Measurements from ENCODE around the gene OTOS. TPM values are rescaled to one million over a fixed set of nuclear protein-coding genes. Genes with fewer than 3 reads are reported as not detected.

OTOS gene
- total and polyA plus RNA-seq, 2 experiments from 2014 or later, result not detected

- Histone ChIP-seq H3K36me3 (no peaks in the 10 kb centered on the region), H3K9me3 (ENCODE audit: low read depth) (no peaks in the 10 kb centered on the region), H3K4me1 (ENCODE audit: low read depth) (no peaks in the 10 kb centered on the region), H3K4me3 (no peak overlapping the region), H3K27me3 (no peaks in the 10 kb centered on the region), H3K27ac (no peak overlapping the region)
- no peak for TF ChIP-seq CTCF (IDR thresholded peaks at IDR 0.05; ENCODE audit: low read depth, low read length)
- no peak for DNase-seq (ENCODE audit: low read depth in 1 of 2, low spot score in 1 of 2)
These were observed 23.6 kb upstream of the OTOS start for GRCh38 chr2:240163844-240164574.

GRCh38 chr2:240162939-240163714 lies 22.7 kb upstream of the OTOS start:
- no peak overlapping the region for H3K4me3 ChIP-seq
- H3K4me1 ChIP-seq (ENCODE audit: low read depth), result no peaks in the 10 kb centered on the region
- no peak for DNase-seq (ENCODE audit: low read depth in 1 of 2, low spot score in 1 of 2)
- H3K27ac ChIP-seq, result no peak overlapping the region
- H3K36me3 ChIP-seq, result no peaks in the 10 kb centered on the region
- no peaks in the 10 kb centered on the region for H3K27me3 ChIP-seq
- no peaks in the 10 kb centered on the region for H3K9me3 ChIP-seq (ENCODE audit: low read depth)
- no peak for TF ChIP-seq CTCF (IDR thresholded peaks at IDR 0.05; ENCODE audit: low read depth, low read length)

GRCh38 chr2:240162531-240162930 lies 22.1 kb upstream of the OTOS start:
- H3K27me3 ChIP-seq, result no peaks in the 10 kb centered on the region
- no peak overlapping the region for H3K4me3 ChIP-seq
- H3K36me3 ChIP-seq, result no peaks in the 10 kb centered on the region
- no peaks in the 10 kb centered on the region for H3K4me1 ChIP-seq (ENCODE audit: low read depth)
- no peak for DNase-seq (ENCODE audit: low read depth in 1 of 2, low spot score in 1 of 2)
- no peak overlapping the region for H3K27ac ChIP-seq
- no peak for TF ChIP-seq CTCF (IDR thresholded peaks at IDR 0.05; ENCODE audit: low read depth, low read length)
- H3K9me3 ChIP-seq (ENCODE audit: low read depth), result no peaks in the 10 kb centered on the region

- H3K27me3 ChIP-seq, result no peaks in the 10 kb centered on the region
- no peak for DNase-seq (ENCODE audit: low read depth in 1 of 2, low spot score in 1 of 2)
- no peak overlapping the region for H3K4me3 ChIP-seq
- no peak for TF ChIP-seq CTCF (IDR thresholded peaks at IDR 0.05; ENCODE audit: low read depth, low read length)
- no peaks in the 10 kb centered on the region for H3K36me3 ChIP-seq
- no peak overlapping the region for H3K27ac ChIP-seq
- no peaks in the 10 kb centered on the region for H3K4me1 ChIP-seq (ENCODE audit: low read depth)
- H3K9me3 ChIP-seq (ENCODE audit: low read depth), result no peaks in the 10 kb centered on the region
These were observed 21.6 kb upstream of the OTOS start for GRCh38 chr2:240162032-240162431.

GRCh38 chr2:240161087-240161750 lies 20.8 kb upstream of the OTOS start:
- no peaks in the 10 kb centered on the region for H3K9me3 ChIP-seq (ENCODE audit: low read depth)
- no peak for TF ChIP-seq CTCF (IDR thresholded peaks at IDR 0.05; ENCODE audit: low read depth, low read length)
- no peak overlapping the region for H3K27ac ChIP-seq

More at GRCh38 chr2:240161087-240161750, 20.8 kb upstream of the OTOS start:
- Histone ChIP-seq H3K4me3 (no peak overlapping the region), H3K4me1 (ENCODE audit: low read depth) (no peaks in the 10 kb centered on the region), H3K36me3 (no peaks in the 10 kb centered on the region), H3K27me3 (no peaks in the 10 kb centered on the region)
- no peak for DNase-seq (ENCODE audit: low read depth in 1 of 2, low spot score in 1 of 2)
